ENCODE measurements around the gene FZR1. TPM values are rescaled to one million over a fixed set of nuclear protein-coding genes. Genes with fewer than 3 reads are reported as not detected.

The FZR1 gene
- total and polyA plus RNA-seq, 9 of the 15 experiments (the other 6 are each of a cell fraction or from before 2014, with no cell fraction given) = 0.18 to 48.0 (median 22.2) TPM

- TF ChIP-seq C11orf30 (IDR thresholded peaks at IDR 0.05; ENCODE audit: low read depth) (0 out of 2 replicates have a peak, but pooled peaks have one; percentile 9), PHF21A (IDR thresholded peaks at IDR 0.05; ENCODE audit: borderline replicate concordance, low read depth) (0 out of 2 replicates have a peak, but pooled peaks have one; percentile 32), VEZF1 (CRISPR knock-in tag; IDR thresholded peaks at IDR 0.05) (peak; percentile 91), ZFP91 (CRISPR knock-in tag; IDR thresholded peaks at IDR 0.05) (peak; percentile 86), ATF7 (IDR thresholded peaks at IDR 0.05) (peak; percentile 63), NUFIP1 (IDR thresholded peaks at IDR 0.05; ENCODE audit: partially characterized antibody) (no peak), RBFOX2 (IDR thresholded peaks at IDR 0.05; ENCODE audit: low read depth, low read length) (peak; percentile 94), MYC (IDR thresholded peaks at IDR 0.05; ENCODE audit: low read depth, low read length) (peak; percentile 71), MYC (CRISPR knock-in tag; IDR thresholded peaks at IDR 0.05; ENCODE audit: borderline replicate concordance, low read depth) (no peak; the same call in none of the 2 replicates), SIN3B (IDR thresholded peaks at IDR 0.05; ENCODE audit: low read depth) (peak; percentile 35), USF2 (CRISPR knock-in tag; IDR thresholded peaks at IDR 0.05) (peak; percentile 57; the same call in 1 of the 2 replicates), PRPF4 (IDR thresholded peaks at IDR 0.05; ENCODE audit: insufficient read depth, low read depth, low read length, poor library complexity, severe bottlenecking) (no peak), TRIM28 (IDR thresholded peaks at IDR 0.05) (no peak), EGR1 (conservative IDR thresholded peaks at IDR 0.05) (peak; percentile 59)
- TF ChIP-seq, protein P1, sequence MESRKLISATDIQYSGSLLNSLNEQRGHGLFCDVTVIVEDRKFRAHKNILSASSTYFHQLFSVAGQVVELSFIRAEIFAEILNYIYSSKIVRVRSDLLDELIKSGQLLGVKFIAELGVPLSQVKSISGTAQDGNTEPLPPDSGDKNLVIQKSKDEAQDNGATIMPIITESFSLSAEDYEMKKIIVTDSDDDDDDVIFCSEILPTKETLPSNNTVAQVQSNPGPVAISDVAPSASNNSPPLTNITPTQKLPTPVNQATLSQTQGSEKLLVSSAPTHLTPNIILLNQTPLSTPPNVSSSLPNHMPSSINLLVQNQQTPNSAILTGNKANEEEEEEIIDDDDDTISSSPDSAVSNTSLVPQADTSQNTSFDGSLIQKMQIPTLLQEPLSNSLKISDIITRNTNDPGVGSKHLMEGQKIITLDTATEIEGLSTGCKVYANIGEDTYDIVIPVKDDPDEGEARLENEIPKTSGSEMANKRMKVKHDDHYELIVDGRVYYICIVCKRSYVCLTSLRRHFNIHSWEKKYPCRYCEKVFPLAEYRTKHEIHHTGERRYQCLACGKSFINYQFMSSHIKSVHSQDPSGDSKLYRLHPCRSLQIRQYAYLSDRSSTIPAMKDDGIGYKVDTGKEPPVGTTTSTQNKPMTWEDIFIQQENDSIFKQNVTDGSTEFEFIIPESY (CRISPR knock-in tag; IDR thresholded peaks at IDR 0.05) = peak; percentile 15; the same call in 1 of the 2 replicates
- TF ChIP-seq, protein P2, sequence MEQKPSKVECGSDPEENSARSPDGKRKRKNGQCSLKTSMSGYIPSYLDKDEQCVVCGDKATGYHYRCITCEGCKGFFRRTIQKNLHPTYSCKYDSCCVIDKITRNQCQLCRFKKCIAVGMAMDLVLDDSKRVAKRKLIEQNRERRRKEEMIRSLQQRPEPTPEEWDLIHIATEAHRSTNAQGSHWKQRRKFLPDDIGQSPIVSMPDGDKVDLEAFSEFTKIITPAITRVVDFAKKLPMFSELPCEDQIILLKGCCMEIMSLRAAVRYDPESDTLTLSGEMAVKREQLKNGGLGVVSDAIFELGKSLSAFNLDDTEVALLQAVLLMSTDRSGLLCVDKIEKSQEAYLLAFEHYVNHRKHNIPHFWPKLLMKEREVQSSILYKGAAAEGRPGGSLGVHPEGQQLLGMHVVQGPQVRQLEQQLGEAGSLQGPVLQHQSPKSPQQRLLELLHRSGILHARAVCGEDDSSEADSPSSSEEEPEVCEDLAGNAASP (IDR thresholded peaks at IDR 0.05) = no peak
- TF ChIP-seq, protein P3, sequence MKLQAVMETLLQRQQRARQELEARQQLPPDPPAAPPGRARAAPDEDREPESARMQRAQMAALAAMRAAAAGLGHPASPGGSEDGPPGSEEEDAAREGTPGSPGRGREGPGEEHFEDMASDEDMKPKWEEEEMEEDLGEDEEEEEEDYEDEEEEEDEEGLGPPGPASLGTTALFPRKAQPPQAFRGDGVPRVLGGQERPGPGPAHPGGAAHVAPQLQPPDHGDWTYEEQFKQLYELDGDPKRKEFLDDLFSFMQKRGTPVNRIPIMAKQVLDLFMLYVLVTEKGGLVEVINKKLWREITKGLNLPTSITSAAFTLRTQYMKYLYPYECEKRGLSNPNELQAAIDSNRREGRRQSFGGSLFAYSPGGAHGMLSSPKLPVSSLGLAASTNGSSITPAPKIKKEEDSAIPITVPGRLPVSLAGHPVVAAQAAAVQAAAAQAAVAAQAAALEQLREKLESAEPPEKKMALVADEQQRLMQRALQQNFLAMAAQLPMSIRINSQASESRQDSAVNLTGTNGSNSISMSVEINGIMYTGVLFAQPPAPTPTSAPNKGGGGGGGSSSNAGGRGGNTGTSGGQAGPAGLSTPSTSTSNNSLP (IDR thresholded peaks at IDR 0.05; ENCODE audit: borderline replicate concordance, low read depth, low read length) = no peak
These were observed 51.5 kb downstream of the FZR1 start, which contains the start of gene MFSD12 (continued) for GRCh38 chr19:3557461-3558248.
